Astrocyte (in vitro differentiated cells and primary cell): ENCODE data around the gene ZNF71. TPM values are rescaled to one million over a fixed set of nuclear protein-coding genes. Genes with fewer than 3 reads are reported as not detected.

Source experiments
- DNase-seq: peaks from one replicate; pipeline ENCODE4 v3.0.0-alpha.2; 2010; ENCODE audit warnings: low read depth
- FAIRE-seq: peaks from 2 replicates; lab custom pipeline; 2011; peaks lifted over from hg19 to GRCh38; lab: Jason Lieb, UNC
- H2AFZ ChIP-seq: 2 replicates; pipeline ENCODE4 v1.6.0; 2012; ENCODE audit warnings: low read depth, low read length, inconsistent platforms
- H3K27ac ChIP-seq: 2 replicates; pipeline ENCODE4 v1.5.1; 2011; ENCODE audit warnings: low read depth, low read length, inconsistent platforms
- H3K27me3 ChIP-seq: 2 replicates; pipeline ENCODE4 v1.6.0; 2011; ENCODE audit warnings: low read length, inconsistent platforms; ENCODE audit not compliant: insufficient read depth
- H3K36me3 ChIP-seq: 2 replicates; pipeline ENCODE4 v1.5.1; 2011; ENCODE audit warnings: low read length, inconsistent platforms; ENCODE audit not compliant: insufficient read depth
- H3K4me1 ChIP-seq: 2 replicates; pipeline ENCODE4 v1.5.1; 2011; ENCODE audit warnings: low read length, inconsistent platforms; ENCODE audit not compliant: insufficient read depth
- H3K4me2 ChIP-seq: 2 replicates; pipeline ENCODE4 v1.6.0; 2012; ENCODE audit warnings: low read length, inconsistent platforms
- H3K4me3 ChIP-seq: 2 replicates; pipeline ENCODE4 v1.5.1; 2011; ENCODE audit warnings: low read depth, mild to moderate bottlenecking, low read length, inconsistent platforms; ENCODE audit not compliant: insufficient read depth
- H3K79me2 ChIP-seq: 2 replicates; pipeline ENCODE4 v1.6.0; 2012; ENCODE audit warnings: mild to moderate bottlenecking, low read length, inconsistent platforms; ENCODE audit not compliant: insufficient read depth
- H3K9ac ChIP-seq: 2 replicates; pipeline ENCODE4 v1.6.0; 2012; ENCODE audit warnings: mild to moderate bottlenecking, low read length, inconsistent platforms
- H3K9me3 ChIP-seq: 2 replicates; pipeline ENCODE4 v1.5.1; 2012; ENCODE audit warnings: low read depth, mild to moderate bottlenecking, low read length, inconsistent platforms; ENCODE audit not compliant: insufficient read depth
- H4K20me1 ChIP-seq: 2 replicates; pipeline ENCODE4 v1.6.0; 2012; ENCODE audit warnings: low read length, inconsistent platforms; ENCODE audit not compliant: insufficient read depth
- H3K27ac Mint-ChIP-seq: one replicate; pipeline ENCODE4 v1.8.0; 2021; ENCODE audit warnings: mild to moderate bottlenecking, mixed read lengths; ENCODE audit not compliant: unreplicated experiment
- H3K27me3 Mint-ChIP-seq: one replicate; pipeline ENCODE4 v1.8.0; 2021; ENCODE audit warnings: low read depth, mixed read lengths; ENCODE audit not compliant: unreplicated experiment
- H3K36me3 Mint-ChIP-seq: one replicate; pipeline ENCODE4 v1.8.0; 2021; ENCODE audit warnings: low read depth, mixed read lengths; ENCODE audit not compliant: unreplicated experiment
- H3K4me1 Mint-ChIP-seq: one replicate; pipeline ENCODE4 v1.8.0; 2021; ENCODE audit warnings: low read depth, mixed read lengths; ENCODE audit not compliant: unreplicated experiment
- H3K4me3 Mint-ChIP-seq: one replicate; pipeline ENCODE4 v1.8.0; 2021; ENCODE audit warnings: mild to moderate bottlenecking, moderate library complexity, mixed read lengths; ENCODE audit not compliant: unreplicated experiment
- H3K9me3 Mint-ChIP-seq: one replicate; pipeline ENCODE4 v1.8.0; 2021; ENCODE audit warnings: mild to moderate bottlenecking, mixed read lengths; ENCODE audit not compliant: unreplicated experiment
- CTCF ChIP-seq: IDR thresholded peaks from 2 replicates; pipeline ENCODE4 v1.5.1; 2011; ENCODE audit warnings: low read depth, mild to moderate bottlenecking, inconsistent platforms, low read length, moderate library complexity; ENCODE audit not compliant: insufficient read depth
- EZH2 ChIP-seq: IDR thresholded peaks from 2 replicates; pipeline ENCODE4 v1.6.1; 2012; ENCODE audit warnings: mild to moderate bottlenecking, low read length, inconsistent platforms; ENCODE audit not compliant: insufficient read depth
- total RNA-seq: library from RNA; stranded (reverse); gene quantifications from 2 replicates; pipeline ENCODE4 v1.2.1, GENCODE V29; 2021

Gene ZNF71
- total RNA-seq, 1 donor from 2014 or later, result 12.2 TPM

- DNase-seq (no peak), FAIRE-seq (no peak)
- Histone ChIP-seq H2AFZ (no peak overlapping the region), H3K36me3 (no peaks in the 10 kb centered on the region), H3K27me3 (no peaks in the 10 kb centered on the region), H3K27ac (no peak overlapping the region), H3K4me1 (no peaks in the 10 kb centered on the region), H3K9me3 (peaks cover 14% of the 10 kb centered on the region), H3K4me3 (no peak overlapping the region), H4K20me1 (no peaks in the 10 kb centered on the region), H3K4me2 (no peak overlapping the region), H3K79me2 (no peaks in the 10 kb centered on the region), H3K9ac (no peak overlapping the region)
- TF ChIP-seq EZH2, result no peak
- TF ChIP-seq CTCF, result no peak
- Mint-ChIP-seq H3K27me3 (no peaks in the 10 kb centered on the region), H3K4me1 (no peaks in the 10 kb centered on the region), H3K36me3 (peaks cover 2% of the 10 kb centered on the region), H3K27ac (no peak overlapping the region), H3K9me3 (peaks cover 33% of the 10 kb centered on the region), H3K4me3 (no peak overlapping the region)
These were observed 72.3 kb downstream of the ZNF71 start for GRCh38 chr19:56667311-56667870.

GRCh38 chr19:56668676-56669075 lies 73.6 kb downstream of the ZNF71 start:
- Histone ChIP-seq H4K20me1 (no peaks in the 10 kb centered on the region), H3K9me3 (peaks cover 14% of the 10 kb centered on the region), H3K79me2 (no peaks in the 10 kb centered on the region), H3K27me3 (no peaks in the 10 kb centered on the region), H3K36me3 (no peaks in the 10 kb centered on the region), H3K27ac (no peak overlapping the region), H3K4me2 (no peak overlapping the region), H2AFZ (no peak overlapping the region), H3K9ac (no peak overlapping the region), H3K4me1 (no peaks in the 10 kb centered on the region), H3K4me3 (no peak overlapping the region)
- Mint-ChIP-seq H3K36me3 (peaks cover 2% of the 10 kb centered on the region), H3K27ac (no peak overlapping the region), H3K4me1 (no peaks in the 10 kb centered on the region), H3K9me3 (peaks cover 31% of the 10 kb centered on the region), H3K4me3 (no peak overlapping the region), H3K27me3 (no peaks in the 10 kb centered on the region)
- DNase-seq (no peak), FAIRE-seq (no peak)
- TF ChIP-seq EZH2 (no peak), CTCF (no peak)

GRCh38 chr19:56670401-56670960 lies 75.4 kb downstream of the ZNF71 start:
- H3K9me3 ChIP-seq, result peaks cover 14% of the 10 kb centered on the region
- no peak overlapping the region for H2AFZ ChIP-seq
- H3K36me3 Mint-ChIP-seq, result peaks cover 2% of the 10 kb centered on the region
- no peaks in the 10 kb centered on the region for H4K20me1 ChIP-seq
- DNase-seq (no peak), FAIRE-seq (no peak)
- H3K4me1 ChIP-seq, result no peaks in the 10 kb centered on the region
- no peaks in the 10 kb centered on the region for H3K27me3 ChIP-seq
- no peaks in the 10 kb centered on the region for H3K4me1 Mint-ChIP-seq
- H3K36me3 ChIP-seq, result no peaks in the 10 kb centered on the region
- H3K4me3 Mint-ChIP-seq, result no peak overlapping the region
- H3K27me3 Mint-ChIP-seq, result no peaks in the 10 kb centered on the region
- H3K4me2 ChIP-seq, result no peak overlapping the region
- H3K4me3 ChIP-seq, result no peak overlapping the region
- H3K9ac ChIP-seq, result no peak overlapping the region
- peaks cover 23% of the 10 kb centered on the region for H3K9me3 Mint-ChIP-seq
- TF ChIP-seq CTCF, result no peak
- no peak for TF ChIP-seq EZH2
- no peak overlapping the region for H3K27ac ChIP-seq
- no peaks in the 10 kb centered on the region for H3K79me2 ChIP-seq
- no peak overlapping the region for H3K27ac Mint-ChIP-seq
